Mesenchymal stem cell (in vitro differentiated cells and primary cell): ENCODE measurements around the gene NUDT1.

Source experiments
- DNase-seq: peaks from one replicate; pipeline ENCODE4 v3.0.0-alpha.2; 2013
- H2AFZ ChIP-seq: one replicate; pipeline ENCODE4 v1.6.1; 2013; ENCODE audit warnings: low read depth, mild to moderate bottlenecking, control low read depth, inconsistent platforms, low read length, moderate library complexity
- H2AK5ac ChIP-seq: 2 replicates; pipeline ENCODE4 v1.6.1; 2013; ENCODE audit warnings: low read length, moderate library complexity, mild to moderate bottlenecking, inconsistent platforms; ENCODE audit not compliant: severe bottlenecking
- H2BK120ac ChIP-seq: one replicate; pipeline ENCODE4 v1.6.1; 2013; ENCODE audit warnings: low read depth, mild to moderate bottlenecking, inconsistent platforms, low read length, moderate library complexity
- H2BK12ac ChIP-seq, 2 experiments: one replicate each; pipeline ENCODE4 v1.6.1; 2013; ENCODE audit warnings: inconsistent platforms in 2 of 2, low read length in 2 of 2, mild to moderate bottlenecking in 2 of 2, moderate library complexity in 2 of 2, control low read depth in 1 of 2
- H2BK15ac ChIP-seq: one replicate; pipeline ENCODE4 v1.6.1; 2013; ENCODE audit warnings: mild to moderate bottlenecking, low read depth, inconsistent platforms; ENCODE audit not compliant: poor library complexity, severe bottlenecking
- H2BK5ac ChIP-seq: 2 replicates; pipeline ENCODE4 v1.6.1; 2013; ENCODE audit warnings: low read depth, mild to moderate bottlenecking, low read length, control low read depth, inconsistent platforms; ENCODE audit not compliant: poor library complexity, severe bottlenecking
- H3K14ac ChIP-seq, 2 experiments: one replicate each; pipeline ENCODE4 v1.6.1; 2013; ENCODE audit warnings: inconsistent platforms in 2 of 2, low read length in 2 of 2, control low read depth in 1 of 2, mild to moderate bottlenecking in 1 of 2, moderate library complexity in 1 of 2
- H3K18ac ChIP-seq, 2 experiments: one replicate each; pipeline ENCODE4 v1.6.1; 2013; ENCODE audit warnings: inconsistent platforms in 2 of 2, low read length in 2 of 2, control low read depth in 1 of 2, low read depth in 1 of 2, mild to moderate bottlenecking in 1 of 2
- H3K23ac ChIP-seq, 2 experiments: one replicate each; pipeline ENCODE4 v1.6.1; 2013; ENCODE audit warnings: inconsistent platforms in 2 of 2, low read length in 2 of 2, mild to moderate bottlenecking in 2 of 2, moderate library complexity in 2 of 2, control low read depth in 1 of 2
- H3K27ac ChIP-seq: 2 replicates; pipeline ENCODE4 v1.5.1; 2013; ENCODE audit warnings: mild to moderate bottlenecking, moderate library complexity, low read length, control low read depth, inconsistent platforms; ENCODE audit not compliant: poor library complexity, severe bottlenecking
- H3K27me3 ChIP-seq, 2 experiments: 2 replicates each; pipeline versions ENCODE4 v1.6.1 to v1.7.0; 2013; ENCODE audit warnings: low read length in 2 of 2, mild to moderate bottlenecking in 2 of 2, moderate library complexity in 2 of 2, control low read depth in 1 of 2, inconsistent platforms in 1 of 2; ENCODE audit not compliant: control insufficient read depth in 1 of 2, insufficient read depth in 1 of 2
- H3K36me3 ChIP-seq, 2 experiments: 2 replicates each; pipeline versions ENCODE4 v1.6.1 to v1.7.0; 2013; ENCODE audit warnings: low read length in 2 of 2, control low read depth in 1 of 2, inconsistent platforms in 1 of 2, low read depth in 1 of 2, mild to moderate bottlenecking in 1 of 2; ENCODE audit not compliant: insufficient read depth in 2 of 2, control insufficient read depth in 1 of 2
- H3K4ac ChIP-seq, 2 experiments: one replicate each; pipeline ENCODE4 v1.6.1; 2013; ENCODE audit warnings: inconsistent platforms in 2 of 2, low read length in 2 of 2, mild to moderate bottlenecking in 2 of 2, moderate library complexity in 2 of 2, control low read depth in 1 of 2, low read depth in 1 of 2
- H3K4me1 ChIP-seq: 2 replicates; pipeline ENCODE4 v1.6.1; 2013; ENCODE audit warnings: low read depth, low read length, control low read depth; ENCODE audit not compliant: control insufficient read depth, insufficient read depth
- H3K4me2 ChIP-seq: 2 replicates; pipeline ENCODE4 v1.6.1; 2013; ENCODE audit warnings: low read length, mild to moderate bottlenecking, inconsistent platforms; ENCODE audit not compliant: poor library complexity, severe bottlenecking
- H3K4me3 ChIP-seq, 2 experiments: 2 replicates each; pipeline versions ENCODE4 v1.5.1 to v1.7.0; 2013; ENCODE audit warnings: low read length in 2 of 2, mild to moderate bottlenecking in 2 of 2, control low read depth in 1 of 2, low read depth in 1 of 2; ENCODE audit not compliant: insufficient read depth in 1 of 2
- H3K79me1 ChIP-seq: replicated peaks from 2 replicates; pipeline ENCODE4 v1.6.1; 2013; ENCODE audit warnings: mild to moderate bottlenecking, control low read depth, low read length, inconsistent platforms; ENCODE audit not compliant: poor library complexity, severe bottlenecking
- H3K9ac ChIP-seq: 2 replicates; pipeline ENCODE4 v1.7.0; 2013; ENCODE audit warnings: mild to moderate bottlenecking, low read length, moderate library complexity
- H3K9me3 ChIP-seq: 2 replicates; pipeline ENCODE4 v1.7.0; 2013; ENCODE audit warnings: mild to moderate bottlenecking, low read length; ENCODE audit not compliant: control insufficient read depth
- H4K8ac ChIP-seq: one replicate; pipeline ENCODE4 v1.6.1; 2013; ENCODE audit warnings: inconsistent platforms, mild to moderate bottlenecking, low read length, moderate library complexity
- H4K91ac ChIP-seq: one replicate; pipeline ENCODE4 v1.6.1; 2013; ENCODE audit warnings: mild to moderate bottlenecking, low read length, inconsistent platforms
- WGBS: methylation state at CpG from one replicate; pipeline ENCODE4 v1.1.7; 2013; ENCODE audit warnings: mixed read lengths; 5-methylcytosine and 5-hydroxymethylcytosine counted together

Gene NUDT1

GRCh38 chr7:2202901-2203765, 38.9 kb upstream of the NUDT1 start:
- H3K4me1 ChIP-seq = peaks cover 15% of the 10 kb centered on the region
- no peak overlapping the region for H2BK12ac ChIP-seq
- no peak overlapping the region for H2BK5ac ChIP-seq
- H4K8ac ChIP-seq = no peak overlapping the region
- H2AFZ ChIP-seq = no peak overlapping the region
- no peak overlapping the region for H2AK5ac ChIP-seq
- H3K79me1 ChIP-seq = peaks cover 37% of the 10 kb centered on the region
- H3K27me3 ChIP-seq = no peaks in the 10 kb centered on the region
- peaks cover 29 to 55% of the 10 kb centered on the region in 2 experiments for H3K36me3 ChIP-seq
- no peak overlapping the region for H4K91ac ChIP-seq
- no peak overlapping the region for H3K4ac ChIP-seq
- no peak overlapping the region for H3K23ac ChIP-seq
- peak; percentile 2 for DNase-seq
- H3K18ac ChIP-seq = no peak overlapping the region
- H3K9me3 ChIP-seq = no peaks in the 10 kb centered on the region
- H3K14ac ChIP-seq = no peak overlapping the region
- no peak overlapping the region for H3K27ac ChIP-seq
- no peak overlapping the region for H3K9ac ChIP-seq
- H2BK120ac ChIP-seq = no peak overlapping the region
- H3K4me3 ChIP-seq = no peak overlapping the region
- WGBS = 89% methylated on average over 20 of the region's 20 CpGs
- H3K4me2 ChIP-seq = no peak overlapping the region
- no peak overlapping the region for H2BK15ac ChIP-seq

- no peak overlapping the region for H2BK15ac ChIP-seq
- no peaks in the 10 kb centered on the region for H3K27me3 ChIP-seq
- no peak overlapping the region for H3K4me2 ChIP-seq
- peaks cover 34 to 54% of the 10 kb centered on the region in 2 experiments for H3K36me3 ChIP-seq
- no peak overlapping the region for H3K14ac ChIP-seq
- no peak overlapping the region for H4K8ac ChIP-seq
- DNase-seq = peak; percentile 50
- H3K9me3 ChIP-seq = no peaks in the 10 kb centered on the region
- no peak overlapping the region for H3K18ac ChIP-seq
- no peak overlapping the region for H2AK5ac ChIP-seq
- no peak overlapping the region for H3K4ac ChIP-seq
- H3K23ac ChIP-seq = no peak overlapping the region
- H3K27ac ChIP-seq = no peak overlapping the region
- no peak overlapping the region for H2AFZ ChIP-seq
- peaks cover 15% of the 10 kb centered on the region for H3K4me1 ChIP-seq
- H2BK5ac ChIP-seq = no peak overlapping the region
- WGBS = 37% methylated on average over 13 of the region's 13 CpGs
- H4K91ac ChIP-seq = no peak overlapping the region
- H3K79me1 ChIP-seq = peaks cover 32% of the 10 kb centered on the region
- H2BK12ac ChIP-seq = no peak overlapping the region
- no peak overlapping the region for H3K9ac ChIP-seq
- H2BK120ac ChIP-seq = no peak overlapping the region
- H3K4me3 ChIP-seq = no peak overlapping the region
Observed at GRCh38 chr7:2203766-2204300, 38.2 kb upstream of the NUDT1 start.

GRCh38 chr7:2204446-2204845, 37.6 kb upstream of the NUDT1 start:
- Histone ChIP-seq H2BK120ac (no peak overlapping the region), H4K91ac (no peak overlapping the region), H3K14ac (no peak overlapping the region)

GRCh38 chr7:2205036-2205780, 36.8 kb upstream of the NUDT1 start:
- H3K23ac ChIP-seq = peak overlapping the region in 1 of 2 experiments; percentile 70
- no peak overlapping the region for H3K9ac ChIP-seq
- no peak overlapping the region for H3K18ac ChIP-seq
- no peak overlapping the region for H2BK120ac ChIP-seq
- no peak overlapping the region for H3K14ac ChIP-seq
- no peak overlapping the region for H4K8ac ChIP-seq
- no peak for DNase-seq
- no peaks in the 10 kb centered on the region for H3K27me3 ChIP-seq
- peak overlapping the region; percentile 8 for H3K27ac ChIP-seq
- 87% methylated on average over 16 of the region's 16 CpGs for WGBS
- H2BK12ac ChIP-seq = no peak overlapping the region
- peak overlapping the region; percentile 61 for H2AK5ac ChIP-seq
- no peak overlapping the region for H4K91ac ChIP-seq
- H3K4me1 ChIP-seq = peaks cover 15% of the 10 kb centered on the region
- no peak overlapping the region for H3K4ac ChIP-seq
- H3K4me2 ChIP-seq = no peak overlapping the region
- H2BK15ac ChIP-seq = no peak overlapping the region
- H3K9me3 ChIP-seq = no peaks in the 10 kb centered on the region
- H3K79me1 ChIP-seq = peaks cover 37% of the 10 kb centered on the region
- no peak overlapping the region for H2AFZ ChIP-seq
- H3K4me3 ChIP-seq = no peak overlapping the region
- H2BK5ac ChIP-seq = no peak overlapping the region
- peaks cover 25 to 50% of the 10 kb centered on the region in 2 experiments for H3K36me3 ChIP-seq

More at GRCh38 chr7:2204446-2204845, 37.6 kb upstream of the NUDT1 start:
- no peak for DNase-seq
- Histone ChIP-seq H3K18ac (no peak overlapping the region), H3K4ac (no peak overlapping the region), H2BK12ac (no peak overlapping the region), H3K9ac (no peak overlapping the region), H3K36me3 (peaks cover 28 to 51% of the 10 kb centered on the region in 2 experiments), H3K23ac (no peak overlapping the region), H3K4me2 (no peak overlapping the region), H3K27me3 (no peaks in the 10 kb centered on the region), H3K4me3 (no peak overlapping the region), H3K4me1 (peaks cover 15% of the 10 kb centered on the region), H2BK15ac (no peak overlapping the region), H2AFZ (no peak overlapping the region), H2BK5ac (no peak overlapping the region), H3K27ac (no peak overlapping the region), H3K9me3 (no peaks in the 10 kb centered on the region), H3K79me1 (peaks cover 34% of the 10 kb centered on the region), H4K8ac (no peak overlapping the region), H2AK5ac (no peak overlapping the region)
- 97% methylated on average over 10 of the region's 11 CpGs for WGBS
